ENCODE measurements around the gene PMM2. TPM values are rescaled to one million over a fixed set of nuclear protein-coding genes. Genes with fewer than 3 reads are reported as not detected.

The PMM2 gene
- total and polyA plus RNA-seq, 2 experiments from 2014 or later: 38.2 to 60.4 TPM

- Mint-ChIP-seq H3K36me3 (ENCODE audit: low read depth) (peaks cover 69% of the 10 kb centered on the region), H3K9me3 (no peaks in the 10 kb centered on the region; the same call in 2 of the 3 replicates), H3K4me1 (peaks cover 41% of the 10 kb centered on the region), H3K27me3 (ENCODE audit: insufficient read depth, low read depth, poor library complexity) (peaks cover 37% of the 10 kb centered on the region), H3K4me3 (no peak overlapping the region; the same call in 2 of the 3 replicates), H3K27ac (peak overlapping the region; percentile 28)
- H3K36me3 ChIP-seq (ENCODE audit: insufficient read depth): peaks cover 16% of the 10 kb centered on the region; the same call in 1 of the 2 replicates
- no peak overlapping the region for H3K4me3 ChIP-seq
- H3K4me1 ChIP-seq (ENCODE audit: insufficient read depth): peaks cover 26% of the 10 kb centered on the region
- H3K4me2 ChIP-seq: no peak overlapping the region
- DNase-seq (ENCODE audit: low spot score): no peak
- no peak overlapping the region for H2AFZ ChIP-seq
- peak; percentile 16 for ATAC-seq
- H3K9me2 ChIP-seq (ENCODE audit: insufficient read depth): no peaks in the 10 kb centered on the region
- peaks cover 14% of the 10 kb centered on the region for H3K79me2 ChIP-seq (replicated peaks; ENCODE audit: insufficient read depth)
- TF ChIP-seq EZH2phosphoT487 (IDR thresholded peaks at IDR 0.05; ENCODE audit: unreplicated experiment) (no peak), ZNF331 (CRISPR knock-in tag; IDR thresholded peaks at IDR 0.05; ENCODE audit: low read depth) (no peak), POLR2AphosphoS5 (IDR thresholded peaks at IDR 0.05; ENCODE audit: low read depth) (peak; percentile 31; the same call in 1 of the 2 replicates)
- no peaks in the 10 kb centered on the region for H3K27me3 ChIP-seq (ENCODE audit: insufficient read depth)
- H4K20me1 ChIP-seq (replicated peaks; ENCODE audit: insufficient read depth): peaks cover 3% of the 10 kb centered on the region; the same call in 1 of the 2 replicates
- peak overlapping the region; percentile 84; the same call in 1 of the 2 replicates for H3K27ac ChIP-seq (ENCODE audit: low read depth)
- H3F3A ChIP-seq (replicated peaks; ENCODE audit: low read depth): peaks cover 48% of the 10 kb centered on the region
These were observed 52.7 kb downstream of the PMM2 start for GRCh38 chr16:8850279-8850885.

DNA sequence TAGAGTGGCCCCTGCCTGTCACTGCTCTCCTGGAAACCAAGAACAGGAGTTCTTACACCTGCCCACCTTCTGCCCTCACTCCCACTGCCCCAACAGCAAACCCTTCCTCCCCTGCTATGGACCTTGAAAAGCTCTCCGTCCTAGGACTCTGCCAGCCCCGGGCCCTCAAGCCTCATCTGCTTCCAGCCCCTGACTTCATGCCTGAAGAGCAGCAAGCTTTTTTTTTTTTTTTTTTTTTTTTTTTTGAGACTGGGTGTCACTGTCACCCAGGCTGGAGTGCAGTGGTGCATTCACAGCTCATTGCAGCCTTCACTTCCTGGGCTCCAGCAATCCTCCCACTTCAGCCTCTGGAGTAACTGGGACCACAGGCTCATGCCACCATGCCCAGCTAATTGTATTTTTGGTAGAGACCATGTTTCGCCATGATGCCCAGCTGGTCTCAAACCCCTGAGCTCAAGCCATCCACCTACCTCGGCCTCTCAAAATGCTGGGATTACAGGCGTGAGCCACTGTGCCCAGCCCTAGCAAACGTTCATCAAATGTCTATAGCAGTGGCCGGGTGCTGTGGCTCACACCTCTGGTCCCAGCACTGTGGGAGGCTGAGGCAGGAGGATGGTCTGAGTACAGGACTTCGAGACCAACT is 54.2 kb downstream of the PMM2 start:
- Mint-ChIP-seq H3K27me3 (ENCODE audit: insufficient read depth, low read depth, poor library complexity) (peaks cover 38% of the 10 kb centered on the region), H3K4me1 (peaks cover 47% of the 10 kb centered on the region), H3K36me3 (ENCODE audit: low read depth) (peaks cover 79% of the 10 kb centered on the region), H3K9me3 (no peaks in the 10 kb centered on the region), H3K4me3 (no peak overlapping the region), H3K27ac (peak overlapping the region; percentile 83; the same call in 1 of the 2 replicates)
- Histone ChIP-seq H2AFZ (no peak overlapping the region), H3K4me3 (no peak overlapping the region), H3K9me2 (ENCODE audit: insufficient read depth) (no peaks in the 10 kb centered on the region), H3K27ac (ENCODE audit: low read depth) (peak overlapping the region; percentile 45; the same call in 1 of the 2 replicates), H3K4me1 (ENCODE audit: insufficient read depth) (peaks cover 23% of the 10 kb centered on the region; the same call in 1 of the 2 replicates), H3K4me2 (no peak overlapping the region), H3K27me3 (ENCODE audit: insufficient read depth) (no peaks in the 10 kb centered on the region), H4K20me1 (replicated peaks; ENCODE audit: insufficient read depth) (peaks cover 5% of the 10 kb centered on the region; the same call in 1 of the 2 replicates), H3K79me2 (replicated peaks; ENCODE audit: insufficient read depth) (peaks cover 6% of the 10 kb centered on the region; the same call in 1 of the 2 replicates), H3F3A (replicated peaks; ENCODE audit: low read depth) (peaks cover 53% of the 10 kb centered on the region), H3K36me3 (ENCODE audit: insufficient read depth) (peaks cover 27% of the 10 kb centered on the region)
- DNase-seq (ENCODE audit: low spot score): no peak
- no peak for ATAC-seq
- TF ChIP-seq STAT1 (IDR thresholded peaks at IDR 0.05; ENCODE audit: unreplicated experiment): no peak
- no peak for TF ChIP-seq EZH2phosphoT487 (IDR thresholded peaks at IDR 0.05; ENCODE audit: unreplicated experiment)
- no peak for TF ChIP-seq ZNF331 (CRISPR knock-in tag; IDR thresholded peaks at IDR 0.05; ENCODE audit: low read depth)
- TF ChIP-seq, protein P1, sequence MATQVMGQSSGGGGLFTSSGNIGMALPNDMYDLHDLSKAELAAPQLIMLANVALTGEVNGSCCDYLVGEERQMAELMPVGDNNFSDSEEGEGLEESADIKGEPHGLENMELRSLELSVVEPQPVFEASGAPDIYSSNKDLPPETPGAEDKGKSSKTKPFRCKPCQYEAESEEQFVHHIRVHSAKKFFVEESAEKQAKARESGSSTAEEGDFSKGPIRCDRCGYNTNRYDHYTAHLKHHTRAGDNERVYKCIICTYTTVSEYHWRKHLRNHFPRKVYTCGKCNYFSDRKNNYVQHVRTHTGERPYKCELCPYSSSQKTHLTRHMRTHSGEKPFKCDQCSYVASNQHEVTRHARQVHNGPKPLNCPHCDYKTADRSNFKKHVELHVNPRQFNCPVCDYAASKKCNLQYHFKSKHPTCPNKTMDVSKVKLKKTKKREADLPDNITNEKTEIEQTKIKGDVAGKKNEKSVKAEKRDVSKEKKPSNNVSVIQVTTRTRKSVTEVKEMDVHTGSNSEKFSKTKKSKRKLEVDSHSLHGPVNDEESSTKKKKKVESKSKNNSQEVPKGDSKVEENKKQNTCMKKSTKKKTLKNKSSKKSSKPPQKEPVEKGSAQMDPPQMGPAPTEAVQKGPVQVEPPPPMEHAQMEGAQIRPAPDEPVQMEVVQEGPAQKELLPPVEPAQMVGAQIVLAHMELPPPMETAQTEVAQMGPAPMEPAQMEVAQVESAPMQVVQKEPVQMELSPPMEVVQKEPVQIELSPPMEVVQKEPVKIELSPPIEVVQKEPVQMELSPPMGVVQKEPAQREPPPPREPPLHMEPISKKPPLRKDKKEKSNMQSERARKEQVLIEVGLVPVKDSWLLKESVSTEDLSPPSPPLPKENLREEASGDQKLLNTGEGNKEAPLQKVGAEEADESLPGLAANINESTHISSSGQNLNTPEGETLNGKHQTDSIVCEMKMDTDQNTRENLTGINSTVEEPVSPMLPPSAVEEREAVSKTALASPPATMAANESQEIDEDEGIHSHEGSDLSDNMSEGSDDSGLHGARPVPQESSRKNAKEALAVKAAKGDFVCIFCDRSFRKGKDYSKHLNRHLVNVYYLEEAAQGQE (IDR thresholded peaks at IDR 0.05; ENCODE audit: unreplicated experiment): no peak
- peak; percentile 33 for TF ChIP-seq POLR2AphosphoS5 (IDR thresholded peaks at IDR 0.05; ENCODE audit: low read depth)
- TF ChIP-seq ZNF114 (CRISPR knock-in tag; IDR thresholded peaks at IDR 0.05): no peak
- no peak for TF ChIP-seq CTCF (conservative IDR thresholded peaks at IDR 0.05; ENCODE audit: low read depth in 2 of 2)
- TF ChIP-seq, protein P2, sequence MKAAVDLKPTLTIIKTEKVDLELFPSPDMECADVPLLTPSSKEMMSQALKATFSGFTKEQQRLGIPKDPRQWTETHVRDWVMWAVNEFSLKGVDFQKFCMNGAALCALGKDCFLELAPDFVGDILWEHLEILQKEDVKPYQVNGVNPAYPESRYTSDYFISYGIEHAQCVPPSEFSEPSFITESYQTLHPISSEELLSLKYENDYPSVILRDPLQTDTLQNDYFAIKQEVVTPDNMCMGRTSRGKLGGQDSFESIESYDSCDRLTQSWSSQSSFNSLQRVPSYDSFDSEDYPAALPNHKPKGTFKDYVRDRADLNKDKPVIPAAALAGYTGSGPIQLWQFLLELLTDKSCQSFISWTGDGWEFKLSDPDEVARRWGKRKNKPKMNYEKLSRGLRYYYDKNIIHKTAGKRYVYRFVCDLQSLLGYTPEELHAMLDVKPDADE (IDR thresholded peaks at IDR 0.05): no peak
